HG03175 (cell line): ENCODE measurements around the gene KIF1C.

ENCODE experiments used
- ATAC-seq: cut with Tn5 transposase; IDR thresholded peaks from one replicate; pipeline ENCODE4 v1.9.1; 2021; ENCODE audit warnings: mild to moderate bottlenecking, moderate library complexity; ENCODE audit not compliant: unreplicated experiment

The KIF1C gene

DNA sequence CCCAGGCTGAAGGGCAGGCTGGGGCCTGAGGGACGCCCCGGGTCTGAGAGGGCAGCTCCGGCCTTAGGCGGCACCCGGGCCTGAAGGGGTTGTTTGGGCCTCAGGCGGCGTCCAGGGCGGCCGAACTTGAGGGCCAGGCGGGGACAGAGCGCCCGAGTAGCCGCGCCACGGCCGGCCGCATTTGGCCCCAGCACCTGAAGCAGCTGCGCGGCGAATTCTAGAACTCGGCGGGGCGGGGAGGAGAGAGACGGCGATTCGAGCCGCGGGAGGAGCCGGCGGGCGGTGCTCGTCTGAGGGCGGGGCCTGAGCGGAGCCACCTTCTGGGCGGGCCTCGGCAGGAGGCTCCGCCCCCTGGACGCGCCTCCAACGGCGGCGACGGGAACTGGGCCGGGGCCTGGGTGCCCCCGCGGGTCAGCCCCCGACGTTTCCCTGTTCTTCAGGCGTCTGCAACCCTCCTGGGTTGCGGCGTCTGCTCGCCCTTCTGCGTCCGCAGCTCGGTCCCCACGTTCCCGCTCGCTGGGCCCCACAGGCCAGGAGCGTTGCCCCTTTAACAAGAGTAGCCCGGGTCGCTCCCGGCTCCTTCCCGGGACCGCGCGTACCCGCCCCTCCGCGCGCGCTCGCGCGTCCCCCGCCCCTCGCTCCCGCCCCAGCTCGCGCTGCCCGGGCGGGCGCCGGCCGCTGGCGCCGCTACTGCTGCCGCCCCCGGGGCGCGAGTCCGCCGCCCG is at the start of gene KIF1C, which contains the start of gene INCA1:
Gene KIF1C, plus strand, starts transcription at position 649 of the 725 bp plus-strand sequence. CDS start 2,297 bp downstream, outside the sequence.
Gene INCA1, minus strand, starts transcription at position 221 of the 725 bp plus-strand sequence. CDS start 3,085 bp downstream, outside the sequence.
- peak; percentile 90 for ATAC-seq

DNA sequence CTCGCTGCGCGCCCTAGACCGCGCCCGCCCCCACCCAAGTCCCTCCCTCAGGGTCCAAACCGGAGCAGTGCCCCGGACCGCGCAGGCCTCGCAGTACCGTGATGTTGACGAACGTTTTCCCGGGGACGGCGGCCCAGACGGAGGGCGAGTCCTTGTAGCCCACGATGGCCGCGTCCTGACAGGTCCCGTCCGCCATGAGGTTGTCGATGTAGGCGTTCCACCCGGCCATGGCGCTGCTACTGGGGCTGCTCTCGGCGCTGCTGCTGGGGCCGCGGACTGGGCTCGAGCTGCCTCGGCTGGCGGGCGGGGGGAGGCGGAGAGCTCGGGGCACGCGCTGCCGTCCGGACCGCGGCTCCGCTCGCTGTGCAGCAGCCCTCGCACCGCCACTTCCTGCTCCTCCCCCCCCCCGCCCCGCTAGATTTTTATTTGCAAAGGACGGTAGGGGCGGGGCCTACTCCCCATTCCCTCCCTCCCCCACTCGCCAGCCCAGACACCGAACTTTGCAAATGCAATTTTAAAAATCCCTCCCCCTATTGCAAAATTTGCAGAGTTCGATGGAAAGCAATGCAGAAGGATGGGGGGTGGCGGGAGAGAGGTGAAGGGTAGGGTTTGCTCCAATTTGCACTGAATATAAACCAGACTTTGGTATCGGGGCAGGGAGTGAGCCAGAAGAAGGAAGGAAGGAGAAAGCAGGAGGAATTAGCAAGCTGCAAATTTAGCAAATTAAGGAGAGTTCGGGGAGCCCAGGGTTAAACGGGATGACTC is 49.4 kb upstream of the KIF1C start, which contains the start of gene PFN1:
Gene PFN1, minus strand, starts transcription at position 365 of the 765 bp plus-strand sequence. Its CDS starts 136 bp downstream, at position 229.
- ATAC-seq = no peak

DNA sequence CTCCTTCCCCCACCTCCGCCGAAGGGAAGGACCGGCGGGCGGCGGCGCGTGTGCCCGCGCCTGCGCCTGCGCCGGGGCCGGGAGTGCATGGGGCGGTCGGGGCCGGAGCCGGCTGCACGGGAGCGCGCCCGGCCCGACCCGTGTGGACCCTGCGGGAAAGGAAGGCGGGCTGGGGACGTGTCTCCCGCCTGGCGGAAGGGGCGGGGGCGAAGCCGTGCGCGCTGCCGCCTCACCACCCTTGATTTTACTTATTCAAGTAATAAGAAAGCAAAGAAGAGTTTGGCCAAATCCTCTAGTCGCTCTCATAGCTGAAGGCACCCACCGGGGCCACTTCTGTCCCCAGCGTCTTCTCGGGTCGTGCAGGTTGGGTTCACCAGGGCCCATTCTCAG is 48.8 kb upstream of the KIF1C start:
- peak; percentile 39 for ATAC-seq

DNA sequence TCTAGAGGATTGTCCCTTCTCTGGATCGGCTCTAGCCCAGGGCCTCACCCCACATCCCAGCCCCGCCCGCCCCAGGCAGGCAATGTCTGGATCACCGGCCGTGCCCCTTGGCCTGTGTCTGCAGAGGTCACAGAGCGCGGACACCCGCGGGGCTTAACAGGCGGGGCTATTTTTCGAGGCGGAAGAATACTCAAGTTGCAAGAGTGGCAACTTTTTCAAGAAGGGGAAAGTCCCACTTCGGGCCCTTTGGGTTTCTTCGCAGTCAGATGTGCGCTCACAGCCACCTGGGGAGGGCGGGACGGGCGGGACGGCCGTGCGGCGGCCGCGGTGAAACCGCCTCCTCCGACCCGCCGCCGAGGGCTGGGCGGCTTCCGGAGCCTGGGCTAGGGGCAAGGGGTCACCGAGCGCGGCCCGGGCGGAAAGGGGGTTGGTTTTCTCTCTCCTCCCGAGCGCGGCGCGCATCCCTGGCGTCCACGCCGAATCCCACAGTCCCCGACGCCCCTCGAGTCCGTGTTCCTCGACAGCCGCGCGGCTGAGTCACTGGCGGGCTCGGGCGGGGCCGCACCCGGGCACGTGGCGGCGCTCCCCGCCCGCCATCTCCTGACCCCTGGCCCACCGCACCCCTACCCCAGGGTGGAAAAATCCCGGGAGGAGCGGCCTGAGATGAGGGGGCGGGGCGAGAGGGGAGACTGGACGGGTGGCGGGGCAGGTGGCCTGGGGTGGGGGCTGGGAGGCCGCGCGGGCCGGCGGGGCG is 48.3 kb upstream of the KIF1C start:
- peak; percentile 29 for ATAC-seq

DNA sequence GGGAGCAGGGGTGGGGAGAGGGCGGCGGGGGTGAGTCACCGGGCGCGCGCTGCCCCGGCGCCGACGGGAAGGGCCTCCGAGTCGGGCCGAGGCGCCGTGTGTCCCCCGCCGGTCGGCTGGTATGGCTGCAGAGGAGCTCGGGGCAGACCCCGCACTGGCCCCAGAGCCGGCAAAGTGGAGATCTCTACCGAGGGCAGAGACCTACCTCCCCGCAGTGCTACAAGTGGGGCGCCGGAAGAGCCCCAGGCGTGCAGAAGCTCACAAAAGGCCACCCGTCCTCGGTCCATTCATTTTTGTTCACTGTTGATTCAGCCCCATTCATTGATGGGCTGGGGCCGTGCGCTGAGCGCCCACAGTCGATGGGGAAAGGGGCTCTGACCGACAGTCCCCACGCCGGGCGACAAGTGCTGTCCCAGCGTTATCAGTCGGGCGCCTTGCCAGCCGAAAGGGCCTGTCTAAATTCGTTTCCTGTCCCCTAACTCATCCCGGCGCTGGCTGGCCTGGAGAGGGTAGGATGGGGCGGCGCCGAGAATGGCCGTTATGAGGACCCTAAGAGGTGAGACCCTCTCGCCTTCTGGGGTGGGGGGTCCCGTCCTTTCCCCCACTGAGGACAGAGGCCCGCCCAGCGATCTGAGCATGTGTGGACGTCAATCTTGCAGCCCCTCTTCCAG is 47.5 kb upstream of the KIF1C start:
- ATAC-seq = peak; percentile 2

DNA sequence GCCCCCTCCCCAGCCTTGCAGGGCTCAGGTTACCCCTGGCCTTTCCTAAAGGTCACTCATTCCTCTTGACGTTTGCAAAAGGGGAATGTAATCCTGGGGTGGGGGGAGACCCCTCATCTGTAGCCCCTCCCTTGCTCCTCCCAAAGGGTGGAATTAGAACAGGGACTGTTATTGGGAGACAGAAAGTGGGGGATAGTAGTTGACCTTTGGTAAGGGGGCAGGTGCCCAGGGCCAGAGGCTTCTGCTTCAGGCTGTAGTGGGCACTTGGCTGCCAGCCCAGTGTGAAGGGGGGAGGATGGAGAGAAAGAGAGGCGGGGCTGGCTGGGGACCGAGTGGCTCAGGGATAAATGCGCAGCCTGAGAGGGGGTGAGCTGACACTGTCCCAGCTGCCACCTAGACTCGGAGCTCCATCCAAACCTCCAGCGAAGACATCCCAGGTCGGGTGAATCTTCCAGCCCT is 47.0 kb upstream of the KIF1C start, which contains the start of gene ENO3:
Gene ENO3, plus strand, starts transcription at position 374 of the 459 bp plus-strand sequence. CDS start 711 bp downstream, outside the sequence.
- ATAC-seq = no peak

DNA sequence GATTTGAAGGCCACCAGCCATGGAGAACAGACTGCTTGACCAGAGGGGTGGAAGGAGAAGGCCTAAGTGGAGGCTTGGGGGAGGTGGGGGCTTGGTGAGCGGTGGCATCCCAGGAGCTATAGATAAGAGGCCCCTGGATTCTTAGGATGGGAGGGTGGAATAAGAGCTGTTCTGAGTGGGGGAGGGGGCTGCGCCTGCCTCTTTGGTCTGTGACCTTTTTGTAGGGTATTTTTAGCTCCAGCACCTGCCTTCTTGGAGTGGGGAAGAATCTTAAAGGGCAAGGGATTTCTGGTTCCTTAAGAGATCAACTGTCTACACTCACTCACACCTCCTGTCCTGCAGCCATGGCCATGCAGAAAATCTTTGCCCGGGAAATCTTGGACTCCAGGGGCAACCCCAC is 46.3 kb upstream of the KIF1C start:
- no peak for ATAC-seq

DNA sequence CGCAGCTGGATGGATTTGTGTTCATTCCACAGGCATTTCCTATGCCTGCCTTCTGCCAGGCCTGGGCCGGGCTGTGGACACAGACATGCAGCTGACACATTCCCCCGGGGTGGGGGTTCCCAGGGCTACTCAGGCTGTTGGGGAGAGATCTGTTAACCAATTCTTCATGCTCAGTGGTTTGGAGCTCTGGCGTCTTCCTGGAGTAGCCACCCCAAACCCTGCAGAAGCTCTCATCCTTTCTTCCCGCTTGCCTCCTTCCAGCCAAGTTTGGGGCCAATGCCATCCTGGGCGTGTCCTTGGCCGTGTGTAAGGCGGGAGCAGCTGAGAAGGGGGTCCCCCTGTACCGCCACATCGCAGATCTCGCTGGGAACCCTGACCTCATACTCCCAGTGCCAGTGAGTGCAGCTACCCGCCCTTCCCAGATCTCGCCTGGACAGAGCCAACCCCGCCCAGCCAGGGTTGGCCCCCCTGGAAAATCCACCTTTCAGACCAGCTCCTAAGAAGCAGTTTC is 44.2 kb upstream of the KIF1C start:
- ATAC-seq = no peak

DNA sequence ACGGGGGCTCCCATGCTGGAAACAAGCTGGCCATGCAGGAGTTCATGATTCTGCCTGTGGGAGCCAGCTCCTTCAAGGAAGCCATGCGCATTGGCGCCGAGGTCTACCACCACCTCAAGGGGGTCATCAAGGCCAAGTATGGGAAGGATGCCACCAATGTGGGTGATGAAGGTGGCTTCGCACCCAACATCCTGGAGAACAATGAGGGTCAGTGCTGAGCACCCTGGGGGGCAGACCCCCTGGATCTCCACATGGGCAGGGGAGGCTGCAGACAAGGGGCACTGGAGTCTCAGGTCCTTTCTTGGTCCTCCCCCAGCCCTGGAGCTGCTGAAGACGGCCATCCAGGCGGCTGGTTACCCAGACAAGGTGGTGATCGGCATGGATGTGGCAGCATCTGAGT is 42.7 kb upstream of the KIF1C start:
- no peak for ATAC-seq

DNA sequence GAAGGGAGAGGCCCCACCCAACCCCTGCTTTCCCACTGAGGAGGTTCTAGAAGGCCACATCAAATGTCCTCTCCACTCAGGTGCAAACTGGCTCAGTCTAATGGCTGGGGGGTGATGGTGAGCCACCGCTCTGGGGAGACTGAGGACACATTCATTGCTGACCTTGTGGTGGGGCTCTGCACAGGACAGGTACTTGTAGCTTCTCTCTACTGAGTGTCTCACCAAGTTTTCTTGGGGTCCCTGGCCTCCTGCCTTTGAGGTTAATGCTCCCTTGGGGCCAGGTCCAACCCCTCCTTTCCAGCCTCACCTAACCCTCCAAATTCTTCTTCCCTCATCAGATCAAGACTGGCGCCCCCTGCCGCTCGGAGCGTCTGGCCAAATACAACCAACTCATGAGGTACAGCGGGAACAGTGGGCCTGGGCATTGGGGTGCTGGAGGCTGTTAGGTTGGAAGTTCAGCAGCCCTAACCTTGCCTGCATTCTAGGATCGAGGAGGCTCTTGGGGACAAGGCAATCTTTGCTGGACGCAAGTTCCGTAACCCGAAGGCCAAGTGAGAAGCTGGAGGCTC is 41.2 kb upstream of the KIF1C start:
- no peak for ATAC-seq

DNA sequence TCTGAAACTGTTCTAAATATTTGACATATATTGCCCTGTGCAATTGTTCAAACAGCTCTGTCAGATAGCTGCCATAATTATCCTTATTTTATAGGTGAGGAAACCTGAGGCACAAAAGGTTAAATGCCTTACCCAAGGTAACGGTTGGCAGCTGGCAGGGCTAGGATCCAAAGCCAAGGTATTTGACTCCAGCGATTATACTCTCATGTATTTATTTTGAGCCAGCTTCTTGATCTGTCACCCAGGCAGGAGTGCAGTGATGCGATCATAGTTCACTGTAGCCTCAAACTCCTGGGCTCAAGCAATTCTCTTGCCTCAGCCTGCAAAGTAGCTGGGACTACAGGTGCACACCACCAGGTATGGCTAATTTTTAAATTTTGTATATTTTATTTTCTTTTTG is 39.6 kb upstream of the KIF1C start:
- ATAC-seq = no peak

DNA sequence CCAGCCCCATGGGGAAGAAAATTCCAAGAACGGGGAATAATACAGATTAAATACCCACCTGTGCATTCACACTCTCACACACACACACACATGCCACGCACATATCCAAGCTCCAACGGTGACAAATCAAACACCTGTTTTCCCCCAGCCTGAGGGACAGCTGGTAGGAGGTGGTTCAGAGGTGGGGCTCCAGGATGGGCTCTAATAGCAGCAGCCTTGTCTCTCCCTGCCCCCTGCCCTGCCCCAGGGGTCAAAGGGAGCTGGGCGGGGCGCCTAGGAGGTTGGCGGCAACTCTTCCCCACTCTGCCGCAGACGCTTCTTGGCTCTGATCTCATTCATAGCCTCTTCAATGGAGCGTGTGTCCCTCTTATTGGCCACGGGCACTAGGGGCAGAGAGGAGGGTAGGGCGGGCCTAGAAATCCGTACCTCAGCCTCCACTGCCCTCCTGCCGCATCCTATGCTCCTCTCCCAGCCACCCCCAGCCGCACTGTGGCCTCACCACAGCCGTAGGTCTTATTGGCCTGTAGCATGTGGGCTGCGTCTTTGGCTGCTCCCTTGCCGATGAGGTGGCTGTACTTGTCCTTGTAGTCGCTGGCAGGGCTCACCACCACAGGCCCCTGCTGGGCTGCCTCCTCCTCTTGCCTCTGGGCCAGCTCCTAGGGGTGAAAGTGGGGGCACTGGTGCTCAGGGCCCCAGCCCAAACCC is 38.3 kb upstream of the KIF1C start:
- no peak for ATAC-seq

DNA sequence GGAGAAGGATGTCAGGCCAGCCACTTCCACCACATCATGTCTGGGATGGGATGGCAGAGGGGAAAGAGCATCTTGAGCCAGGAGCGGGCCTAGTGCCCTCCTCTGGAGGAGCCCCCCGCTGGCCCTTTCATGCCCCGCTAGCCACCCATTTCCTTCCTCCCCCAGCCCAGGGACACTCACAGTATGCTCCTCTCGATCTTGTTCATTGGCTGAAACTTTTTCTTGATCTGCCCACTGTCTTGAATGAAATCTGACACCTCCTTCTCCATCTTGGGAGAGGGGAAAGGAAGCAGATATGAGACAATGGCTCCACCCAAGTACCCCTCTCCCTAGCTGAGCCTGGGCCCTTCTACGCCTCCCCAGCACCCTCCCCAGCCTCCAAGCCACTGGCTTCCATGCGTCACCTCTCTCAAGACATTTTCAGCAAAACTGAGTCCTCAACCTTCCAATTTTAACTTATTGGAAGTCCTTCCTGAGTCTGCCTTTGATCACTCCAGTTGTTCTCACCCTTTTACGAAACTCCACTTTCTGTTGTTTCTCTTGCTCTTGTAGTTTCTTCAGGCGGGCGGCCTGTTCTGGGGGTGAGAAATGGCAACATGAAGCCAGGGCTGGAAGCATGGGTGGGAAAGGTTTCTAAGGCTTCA is 37.3 kb upstream of the KIF1C start:
- ATAC-seq = no peak

DNA sequence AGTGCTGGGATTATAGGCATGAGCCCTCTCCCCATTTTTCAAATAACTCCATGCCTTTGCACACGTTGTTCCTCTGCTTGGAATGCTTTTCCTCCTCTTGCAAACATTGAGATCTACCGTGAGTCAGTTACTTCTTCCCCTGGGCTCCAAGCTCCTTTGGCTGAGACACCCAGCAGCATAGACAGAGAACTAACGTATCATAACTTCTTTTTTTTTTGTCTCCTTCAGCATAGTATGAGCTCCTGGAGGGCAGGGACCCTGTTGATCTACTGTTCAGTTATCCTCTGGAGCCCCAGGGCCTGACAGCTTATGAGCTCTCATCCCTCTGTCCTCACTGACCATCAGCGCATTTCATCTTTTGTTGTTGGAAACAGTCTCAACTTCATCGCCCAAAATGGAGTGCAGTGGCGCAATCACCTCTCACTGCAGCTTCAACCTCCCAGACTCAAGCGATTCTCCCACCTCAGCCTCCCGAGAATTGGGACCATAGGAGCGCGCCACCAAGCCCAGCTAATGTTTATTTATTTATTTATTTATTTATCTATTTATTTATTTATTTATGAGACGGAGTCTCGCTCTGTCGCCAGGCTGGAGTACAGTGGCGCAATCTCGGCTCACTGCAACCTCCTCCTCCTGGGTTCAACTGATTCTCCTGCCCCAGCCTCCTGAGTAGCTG is 32.3 kb upstream of the KIF1C start:
- ATAC-seq = no peak

DNA sequence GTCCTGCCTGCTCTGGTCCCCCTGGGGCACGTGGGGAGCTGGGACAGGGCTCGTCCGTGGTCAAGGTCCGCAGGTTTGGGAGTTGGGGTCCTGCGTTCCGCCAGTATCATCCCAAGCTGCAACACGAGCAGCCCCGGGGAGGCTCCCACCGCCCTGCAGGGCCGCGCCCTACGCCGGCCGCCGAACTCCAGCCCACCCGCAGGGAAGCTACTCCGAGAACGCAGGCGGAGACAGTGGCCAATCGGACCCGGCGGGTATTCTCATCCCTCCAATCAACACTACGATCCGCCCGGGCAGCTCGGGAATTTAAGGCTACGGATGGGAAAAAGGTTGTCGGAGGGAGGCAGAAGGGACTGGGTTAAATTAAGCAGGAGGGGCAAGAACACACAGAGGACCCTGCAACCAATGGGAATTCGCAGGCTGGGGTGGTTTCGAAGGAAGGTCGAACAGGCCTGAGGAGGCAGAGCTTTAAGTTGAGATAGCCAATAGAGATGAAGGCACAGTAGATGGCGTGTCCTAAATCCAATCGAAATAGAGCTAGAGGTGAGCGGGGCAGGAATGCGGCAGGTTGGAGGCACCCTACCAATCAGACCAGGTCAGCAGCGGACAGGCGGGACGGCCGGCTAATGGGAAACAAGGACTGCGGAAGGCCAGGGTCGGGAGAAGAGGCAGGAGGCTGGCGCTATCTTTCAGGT is 30.8 kb upstream of the KIF1C start:
- ATAC-seq = peak; percentile 84

DNA sequence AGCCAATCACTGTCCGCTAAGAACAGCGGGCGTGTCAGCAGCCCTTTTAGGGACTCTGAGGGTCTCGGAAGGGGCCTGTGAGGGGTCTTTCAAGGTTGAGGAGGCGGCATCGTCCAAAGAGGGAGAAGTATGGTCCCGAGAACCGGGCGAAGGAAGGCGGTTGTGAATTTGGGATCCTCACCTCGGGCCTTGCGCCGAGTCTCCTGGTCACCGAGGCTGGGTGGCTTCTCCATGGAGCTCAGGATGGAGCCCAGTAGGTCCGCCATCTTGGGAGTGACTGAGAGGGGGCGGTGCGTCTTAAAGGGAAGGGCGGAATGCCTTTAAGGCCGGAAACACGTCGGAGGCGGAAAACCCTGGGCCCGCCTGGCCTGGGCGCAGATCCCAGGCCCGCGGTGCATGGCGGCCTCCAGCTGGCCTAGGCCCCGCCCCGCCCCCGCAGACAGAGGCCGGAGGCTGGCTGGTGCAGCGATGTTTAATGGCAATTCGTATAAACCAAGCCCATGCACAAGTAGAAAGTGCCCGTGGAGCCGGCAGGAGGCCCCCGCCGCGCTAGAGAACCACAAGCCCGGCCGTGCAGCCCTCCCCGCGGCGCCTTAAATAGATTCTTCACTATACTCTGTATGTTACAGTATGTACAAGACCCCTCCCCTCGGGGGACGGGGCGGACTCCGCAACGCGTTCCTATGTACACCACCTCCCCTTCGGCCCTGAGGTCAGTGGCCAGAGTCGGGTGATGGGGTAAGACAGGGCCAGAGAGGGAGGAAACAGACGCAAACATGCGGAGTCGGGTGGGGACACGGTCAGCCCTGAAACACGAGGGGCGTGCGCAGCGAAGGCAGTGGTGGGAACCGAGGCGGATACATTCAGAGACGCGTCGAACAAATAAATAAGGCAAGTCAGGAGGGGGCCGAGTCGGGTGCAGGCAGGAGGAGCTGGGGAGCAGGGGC is 29.9 kb upstream of the KIF1C start, which contains the start of gene SPAG7:
Gene SPAG7, minus strand, starts transcription at position 279 of the 947 bp plus-strand sequence. Its CDS starts 13 bp downstream, at position 266.
- ATAC-seq = peak; percentile 62
